ENCODE data around the gene SBF1.

The SBF1 gene

DNA sequence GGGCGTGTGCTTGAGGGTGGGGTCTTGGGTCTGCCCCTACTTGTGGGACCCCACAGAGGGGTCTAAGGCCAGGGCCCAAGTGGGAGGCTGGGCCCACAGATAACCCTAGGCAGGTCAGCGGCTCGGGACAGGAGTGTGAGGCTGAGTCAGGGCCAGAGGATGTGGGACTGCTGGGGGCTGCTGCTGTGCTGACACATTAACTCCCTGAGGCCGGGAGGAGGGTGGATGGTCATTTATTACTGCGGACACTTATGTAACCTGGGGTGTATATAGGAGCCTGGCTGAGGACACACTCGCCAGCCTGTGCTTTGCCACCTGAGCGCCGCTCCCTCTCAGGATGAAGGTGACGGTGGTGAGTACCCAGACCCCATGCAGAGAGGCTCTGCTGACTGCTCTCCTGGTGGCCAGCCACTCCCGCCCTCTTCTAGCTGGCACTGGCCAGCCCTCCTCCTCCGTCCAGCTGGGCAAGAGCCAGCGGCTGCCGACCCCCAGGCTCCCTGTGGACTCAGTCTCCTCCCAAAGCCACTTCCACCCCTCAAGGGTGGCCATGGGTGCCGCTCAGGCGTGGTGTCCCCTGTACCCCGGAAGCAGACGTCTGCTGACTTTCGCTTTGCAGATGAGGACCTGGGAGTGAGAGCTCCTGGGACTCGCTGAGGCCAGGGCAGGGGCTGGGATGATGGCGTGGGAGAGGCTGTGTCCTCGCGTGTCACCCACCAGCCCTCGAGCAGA lies 11.9 kb upstream of the SBF1 start, which contains the start of gene MIOX:
Gene MIOX (plus strand): TSS at position 299 of the 729 bp plus-strand sequence. CDS start 39 bp downstream, at position 338.
- no peak for DNase-seq (ENCODE audit: low read depth in 2 of 2)

DNA sequence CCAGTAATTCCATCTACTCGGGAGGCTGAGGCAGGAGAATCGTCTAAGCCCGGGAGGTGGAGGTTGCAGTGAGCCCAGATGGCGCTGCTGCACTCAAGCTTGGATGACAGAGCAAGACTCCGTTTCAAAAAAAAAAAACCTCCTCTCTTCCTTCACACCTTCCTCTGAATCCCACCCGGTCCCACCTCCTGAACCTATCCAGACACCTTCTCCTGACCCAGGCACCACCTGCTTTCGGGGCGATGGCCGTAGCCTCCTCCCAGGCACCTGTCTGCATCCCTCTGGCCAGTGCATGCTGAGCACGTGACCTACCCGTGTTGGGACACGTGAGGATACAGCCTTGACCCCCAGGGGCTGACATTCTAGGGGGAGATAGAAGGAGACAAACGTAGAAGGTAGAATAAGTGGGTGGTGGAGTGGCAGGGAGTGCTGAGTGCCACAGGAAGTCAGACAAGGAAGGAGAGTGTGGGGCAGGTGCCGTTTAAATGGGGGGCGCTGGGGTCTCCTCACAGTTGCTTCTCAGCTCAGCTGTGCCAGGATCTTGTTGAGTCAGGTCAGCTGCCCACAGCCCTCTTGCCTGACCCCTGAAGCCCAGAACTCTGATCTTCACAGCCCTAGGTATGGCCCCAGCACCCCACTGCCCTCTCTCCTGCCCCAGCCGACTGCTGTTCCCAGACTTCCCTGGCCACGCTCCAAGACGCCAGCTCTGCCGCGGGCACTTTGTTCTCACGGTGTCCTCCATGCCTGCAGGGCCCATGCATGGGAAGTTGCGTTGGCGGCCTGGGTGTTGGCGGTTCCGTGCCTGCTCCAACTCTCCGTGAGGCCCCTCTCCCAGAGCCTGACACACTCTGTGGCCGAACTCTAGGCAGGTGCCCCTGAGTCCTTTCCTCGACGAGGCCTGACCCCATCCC lies 10.6 kb upstream of the SBF1 start:
- DNase-seq (ENCODE audit: low read depth in 2 of 2) = no peak

DNA sequence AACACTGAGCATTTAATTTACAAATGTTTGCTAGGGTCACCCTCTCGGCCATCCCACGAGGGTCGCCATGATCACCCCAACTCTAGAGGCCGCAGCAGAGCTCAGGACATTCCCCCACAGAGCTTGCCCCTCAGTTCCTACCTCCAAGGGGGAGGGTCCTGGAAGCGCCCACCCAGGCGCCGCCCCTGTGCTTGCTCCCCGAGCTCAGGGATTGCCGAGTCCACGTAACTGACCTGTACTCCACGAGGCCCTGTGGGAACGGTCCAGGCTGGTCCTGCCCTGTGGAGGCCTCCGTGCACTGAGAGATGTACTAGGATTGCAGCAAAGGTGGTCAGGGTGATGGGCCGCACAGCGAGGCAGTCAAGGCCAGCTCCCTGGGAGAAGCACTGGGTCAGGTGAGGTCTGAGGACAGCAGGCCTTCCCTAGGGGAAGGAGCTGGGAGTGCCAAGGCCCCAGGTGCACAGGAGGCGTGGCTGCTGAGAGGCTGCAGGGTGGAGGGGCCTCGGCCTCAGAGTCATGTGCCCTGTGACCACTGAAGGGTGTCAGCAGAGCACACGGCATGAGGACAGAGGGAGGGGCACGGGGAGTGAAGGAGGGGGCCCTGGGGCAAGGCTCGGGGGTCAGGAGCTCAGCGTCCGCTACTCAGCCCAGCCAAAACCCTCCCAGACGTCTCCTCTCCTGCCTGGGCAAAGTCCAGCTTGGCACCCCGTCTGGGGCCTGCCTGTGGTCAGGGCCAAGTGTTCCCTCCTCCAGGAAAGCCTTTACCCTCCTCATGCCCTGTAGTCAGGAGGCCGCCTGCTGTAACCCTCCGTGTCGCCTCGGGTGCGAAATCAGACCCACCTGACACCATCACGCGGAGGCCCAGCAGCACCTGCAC lies 9.4 kb upstream of the SBF1 start:
- DNase-seq (ENCODE audit: low read depth in 2 of 2) = no peak

DNA sequence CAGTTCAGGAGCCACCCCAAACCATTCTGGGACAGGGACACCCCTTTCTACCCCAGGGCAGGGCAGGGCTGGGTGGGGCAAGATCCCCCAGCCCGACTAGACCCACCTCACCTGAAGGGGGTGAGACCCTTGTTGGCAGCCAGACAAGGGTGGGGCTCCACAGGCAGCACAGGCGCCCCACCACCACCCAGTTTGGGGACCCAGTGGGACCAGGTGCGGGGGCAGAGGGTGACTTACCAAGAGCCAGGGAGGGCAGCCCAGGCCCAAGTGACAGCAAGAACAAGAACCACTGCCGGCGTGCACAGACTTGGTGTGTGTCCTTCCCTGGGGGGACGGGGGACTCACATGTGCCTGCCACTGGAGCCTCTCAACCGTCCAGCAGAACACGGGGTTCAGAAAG lies 8.7 kb upstream of the SBF1 start:
- no peak for DNase-seq (ENCODE audit: low read depth in 2 of 2)

DNA sequence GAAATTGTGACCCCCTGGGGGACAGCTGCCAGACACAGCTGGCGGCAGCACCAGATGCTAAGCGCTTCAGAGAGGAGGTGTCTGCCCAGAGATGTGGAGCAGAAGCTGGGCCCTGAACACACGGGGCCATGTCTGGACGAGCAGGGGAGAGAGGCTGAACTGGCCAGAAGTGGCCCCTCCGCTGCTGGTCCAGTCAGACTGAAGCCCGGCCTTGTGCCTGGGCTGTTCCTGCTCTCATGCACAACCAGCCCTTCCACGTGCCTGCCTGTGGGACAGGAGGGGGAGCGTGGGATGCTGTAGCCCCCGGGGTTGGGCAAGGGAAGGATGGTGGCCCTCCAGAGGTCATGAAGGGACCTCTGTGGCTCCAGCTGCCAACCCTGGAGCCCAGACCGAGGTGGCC lies 8.3 kb upstream of the SBF1 start:
- no peak for DNase-seq (ENCODE audit: low read depth in 2 of 2)

DNA sequence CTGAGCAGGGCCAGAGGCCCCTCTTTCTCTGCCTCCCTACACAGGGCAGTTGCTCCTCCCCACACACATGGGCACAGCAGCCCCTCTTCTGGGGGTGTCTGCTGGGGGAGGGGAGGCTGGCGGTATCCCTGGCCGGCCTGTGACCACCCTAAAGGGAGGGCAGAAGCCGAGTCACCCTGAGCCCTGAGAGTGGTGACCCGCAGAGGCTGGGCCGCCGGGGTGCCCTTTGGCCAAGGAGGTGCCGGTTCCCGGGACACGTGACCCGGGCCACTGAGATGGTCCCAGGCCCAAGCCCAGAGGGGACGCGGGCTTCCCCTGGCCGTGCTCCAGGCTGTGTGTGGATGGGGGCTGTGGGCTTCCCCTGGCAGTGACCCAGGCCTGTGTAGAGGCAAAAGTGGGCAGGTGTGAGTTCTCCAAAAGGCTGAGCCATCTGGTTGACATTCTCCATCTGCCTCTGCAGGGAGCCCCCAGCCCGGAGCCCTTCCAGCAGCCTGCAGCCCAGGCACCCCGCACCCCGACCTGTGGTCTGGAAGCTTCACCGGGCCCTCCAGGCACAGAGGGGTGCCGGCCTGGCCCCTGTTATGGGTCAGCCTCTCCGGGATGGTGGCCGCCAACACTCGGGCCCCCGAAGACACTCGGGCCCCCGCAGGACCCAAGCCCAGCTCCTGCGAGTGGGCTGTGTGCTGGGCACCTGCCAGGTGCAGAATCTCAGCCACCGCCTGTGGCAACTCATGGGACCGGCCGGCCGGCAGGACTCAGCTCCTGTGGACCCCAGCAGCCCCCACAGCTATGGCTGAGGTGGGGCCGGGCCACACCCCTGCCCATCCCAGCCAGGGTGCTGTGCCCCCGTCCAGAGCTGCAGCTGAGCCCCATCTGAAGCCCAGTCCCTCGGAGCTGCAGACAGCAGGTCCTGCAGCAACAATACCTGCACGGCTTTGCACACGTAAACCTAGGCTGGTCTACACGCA lies 7.6 kb upstream of the SBF1 start:
- no peak for DNase-seq (ENCODE audit: low read depth in 2 of 2)

DNA sequence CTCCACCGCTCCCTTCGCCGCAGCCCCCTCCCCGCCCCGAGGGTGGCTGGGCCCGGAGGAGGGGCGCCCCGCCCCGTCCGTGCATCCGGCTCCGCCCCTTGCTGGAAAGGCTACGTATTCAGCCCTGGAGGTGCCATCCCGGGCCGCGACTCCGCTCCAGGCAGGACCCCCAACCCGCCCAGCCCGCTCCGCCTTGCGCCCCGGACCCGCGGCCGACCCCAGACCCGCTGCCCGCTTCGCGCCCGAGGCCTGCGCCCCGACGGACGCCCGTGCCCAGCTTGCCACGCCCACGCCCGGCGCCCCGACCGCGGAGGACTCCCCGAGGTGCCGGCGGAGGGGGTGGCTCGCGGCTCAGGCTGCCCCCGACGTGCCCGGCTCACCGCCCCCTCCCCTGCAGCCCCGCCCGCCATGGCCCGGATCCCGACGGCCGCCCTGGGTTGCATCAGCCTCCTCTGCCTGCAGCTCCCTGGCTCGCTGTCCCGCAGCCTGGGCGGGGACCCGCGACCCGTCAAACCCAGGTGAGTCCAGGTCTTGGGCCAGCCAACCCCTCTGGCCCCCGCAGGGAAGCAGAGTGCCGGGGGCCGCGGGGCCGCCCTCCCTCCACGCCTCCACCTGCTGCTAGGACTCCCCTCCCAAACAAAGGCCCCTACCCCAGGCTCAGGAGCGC lies 6.7 kb upstream of the SBF1 start, which contains the start of gene ADM2:
Gene ADM2 (plus strand): TSS at position 104 of the 667 bp plus-strand sequence. CDS start 305 bp downstream, at position 409.
- DNase-seq (ENCODE audit: low read depth in 2 of 2) = peak in 1 of 2 donors; percentile 53

DNA sequence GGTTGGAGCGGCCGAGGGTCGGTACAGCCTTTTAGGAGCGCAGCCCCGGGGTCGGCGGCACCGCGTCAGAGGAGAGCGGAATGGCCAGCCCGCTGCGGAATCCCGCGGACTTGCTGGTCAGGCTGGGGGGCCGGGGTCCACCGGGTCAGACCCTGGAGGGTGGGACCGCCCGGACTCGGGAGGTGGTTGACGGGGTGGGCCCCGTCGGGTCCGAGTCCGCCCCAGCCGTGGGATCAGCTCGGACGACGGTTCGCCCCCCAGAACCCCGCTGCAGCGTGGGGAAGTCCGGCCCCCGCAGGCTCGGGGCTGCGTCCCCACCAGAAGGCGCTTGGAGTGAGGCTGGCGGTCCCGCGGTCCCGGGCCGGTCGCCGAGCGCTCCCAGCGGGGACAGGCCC lies 6.2 kb upstream of the SBF1 start:
- no peak for DNase-seq (ENCODE audit: low read depth in 2 of 2)

DNA sequence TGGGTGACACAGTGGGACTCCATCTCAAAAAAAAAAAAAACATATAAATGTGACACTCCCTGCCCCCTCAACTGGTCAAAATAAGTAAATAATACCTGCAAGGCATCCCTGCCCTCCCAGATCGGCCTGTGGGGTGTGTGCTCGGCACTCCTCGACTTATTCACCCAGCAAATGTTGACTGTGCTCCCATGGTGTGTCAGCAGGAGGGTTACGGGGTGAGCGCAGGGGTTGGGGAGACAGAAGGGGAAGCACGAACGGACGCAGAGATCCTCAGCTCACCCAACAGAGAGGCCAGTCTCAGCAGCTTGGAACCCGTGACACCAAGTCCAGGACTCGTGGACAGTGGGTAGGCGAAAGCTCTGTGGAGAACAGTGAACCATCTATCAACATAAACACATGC lies 4.9 kb upstream of the SBF1 start:
- DNase-seq (ENCODE audit: low read depth in 2 of 2) = no peak

DNA sequence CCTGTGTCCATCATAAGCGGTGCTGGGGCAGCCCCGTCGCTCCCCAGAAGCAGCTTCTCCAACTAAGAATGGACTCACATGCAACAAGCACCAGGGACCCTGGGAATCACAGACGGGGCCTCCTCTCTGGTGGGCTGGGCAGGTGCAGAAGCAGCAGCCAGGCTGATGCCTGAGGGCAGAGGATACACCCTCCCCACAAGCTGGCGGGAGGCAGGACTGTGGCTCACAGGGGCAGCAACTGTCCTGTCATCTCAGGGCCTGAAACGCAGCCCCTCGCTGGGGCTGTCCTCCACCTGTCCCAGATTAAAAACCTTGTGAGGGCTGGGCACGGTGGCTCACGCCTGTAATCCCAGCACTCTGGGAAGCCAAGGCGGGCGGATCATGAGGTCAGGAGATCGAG lies 3.1 kb upstream of the SBF1 start:
- DNase-seq (ENCODE audit: low read depth in 2 of 2) = no peak

DNA sequence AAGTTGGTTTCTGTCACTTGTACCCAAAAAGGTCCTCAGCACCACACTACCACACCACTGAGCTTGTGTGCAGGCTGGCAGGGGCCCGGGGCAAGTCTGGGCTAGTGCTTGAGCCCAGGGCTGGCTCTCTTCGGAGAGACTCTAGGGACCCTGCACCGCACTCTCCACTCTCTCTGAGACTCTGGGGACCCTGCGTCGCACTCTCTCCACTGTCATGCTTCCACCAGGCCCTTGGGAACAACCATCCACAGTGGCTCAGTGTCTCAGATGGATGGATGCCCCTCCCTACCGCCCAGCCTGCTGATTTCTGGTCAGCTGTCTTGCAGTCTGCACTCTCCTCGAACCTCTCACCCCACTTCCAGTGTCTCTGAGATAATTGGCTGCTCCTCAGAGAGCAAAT lies 2.0 kb upstream of the SBF1 start:
- DNase-seq (ENCODE audit: low read depth in 2 of 2) = no peak

DNA sequence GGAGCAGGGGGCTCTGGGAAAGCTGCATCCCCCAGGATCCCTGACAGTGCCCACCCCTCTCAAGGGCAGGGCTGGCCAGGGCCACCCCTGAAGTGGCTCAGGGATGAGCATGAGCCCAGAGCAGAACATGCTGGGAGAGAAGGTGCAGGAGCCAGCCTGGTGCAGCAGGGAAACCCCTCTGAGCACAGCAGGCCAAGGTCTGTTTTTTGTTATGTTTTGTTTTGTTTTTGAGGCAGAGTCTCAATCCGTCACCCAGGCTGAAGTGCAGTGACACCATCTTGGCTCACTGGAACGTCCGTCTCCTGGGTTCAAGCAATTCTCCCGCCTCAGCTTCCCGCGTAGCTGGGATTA lies 792 bp upstream of the SBF1 start:
- no peak for DNase-seq (ENCODE audit: low read depth in 2 of 2)

DNA sequence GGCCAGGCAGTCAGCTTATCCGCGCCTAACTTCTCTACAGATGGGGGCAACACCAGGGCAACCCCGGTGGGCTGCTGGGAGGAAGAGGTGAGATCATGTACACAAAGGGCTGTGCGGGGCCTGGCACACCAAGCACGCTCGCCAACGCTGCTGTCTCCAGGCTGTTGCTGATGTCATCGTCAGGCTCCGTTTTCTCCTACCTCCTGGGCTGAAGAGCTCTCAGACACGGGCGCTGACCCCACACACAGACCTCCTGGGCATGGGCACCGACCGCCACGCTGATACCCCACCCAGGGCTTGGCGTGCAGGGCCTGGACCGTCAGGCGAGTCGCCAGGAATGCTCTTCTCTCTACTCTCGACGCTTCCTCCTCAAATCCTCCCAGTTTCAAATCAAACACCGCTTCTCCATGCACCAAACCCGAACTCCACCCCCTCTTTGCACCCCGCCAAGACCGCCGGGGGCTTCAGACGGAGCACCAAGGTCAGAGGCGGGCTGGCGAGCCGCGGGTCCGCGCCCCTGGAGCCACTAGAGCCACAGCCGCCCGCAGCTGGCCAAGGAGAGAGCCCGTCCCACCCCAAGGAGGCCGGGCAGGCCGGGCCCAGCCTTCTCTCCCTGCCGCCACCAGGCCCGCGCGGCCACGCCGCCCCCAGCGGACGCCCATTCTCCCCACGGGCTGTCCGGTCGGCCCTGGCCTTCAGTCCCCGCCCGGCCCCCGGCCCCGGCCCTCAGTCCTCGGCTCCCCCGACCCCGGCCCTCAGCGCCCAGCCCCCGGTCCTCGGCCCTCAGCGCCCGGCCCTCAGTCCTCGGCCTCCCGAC lies 772 bp downstream of the SBF1 start:
- no peak for DNase-seq (ENCODE audit: low read depth in 2 of 2)

DNA sequence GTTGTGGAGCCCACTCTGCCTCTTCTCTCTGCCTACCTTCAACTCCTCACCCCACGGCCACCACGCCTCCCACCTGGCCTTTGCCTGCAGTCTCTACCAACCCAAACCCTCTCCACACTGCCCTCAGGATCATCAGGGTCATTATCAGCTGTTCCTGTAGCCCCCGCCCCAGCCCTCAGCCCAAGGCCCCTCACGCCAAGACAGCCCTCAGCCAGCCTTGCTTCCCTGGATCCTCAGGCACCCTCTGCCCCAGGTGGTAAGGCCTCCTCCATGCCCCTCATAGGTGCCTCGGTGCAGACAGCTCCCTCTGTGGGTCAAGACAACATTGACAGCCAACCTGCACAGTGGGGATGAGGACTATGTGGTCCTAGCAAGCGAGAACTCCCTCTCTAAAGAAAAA lies 1.7 kb downstream of the SBF1 start:
- no peak for DNase-seq (ENCODE audit: low read depth in 2 of 2)

DNA sequence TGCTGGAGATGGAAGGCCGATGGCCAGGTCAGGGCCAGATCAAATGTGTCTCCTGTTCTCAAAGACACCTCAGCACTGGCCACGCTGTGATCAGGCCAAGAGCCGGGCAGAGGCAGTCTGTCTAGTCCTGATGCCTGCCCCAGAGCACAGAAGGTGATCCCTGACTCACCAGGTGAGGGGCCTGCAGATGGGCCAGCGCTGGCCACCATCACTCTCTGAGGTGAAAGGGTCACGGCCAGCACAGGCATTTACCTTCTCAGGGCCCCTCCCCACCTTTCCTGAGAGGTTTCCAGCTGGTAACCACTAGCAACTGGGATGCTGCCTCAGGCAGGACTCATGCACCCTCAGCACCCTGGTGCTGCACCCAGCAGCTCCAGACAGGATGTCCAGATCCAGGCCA lies 2.9 kb downstream of the SBF1 start:
- DNase-seq (ENCODE audit: low read depth in 2 of 2) = no peak

DNA sequence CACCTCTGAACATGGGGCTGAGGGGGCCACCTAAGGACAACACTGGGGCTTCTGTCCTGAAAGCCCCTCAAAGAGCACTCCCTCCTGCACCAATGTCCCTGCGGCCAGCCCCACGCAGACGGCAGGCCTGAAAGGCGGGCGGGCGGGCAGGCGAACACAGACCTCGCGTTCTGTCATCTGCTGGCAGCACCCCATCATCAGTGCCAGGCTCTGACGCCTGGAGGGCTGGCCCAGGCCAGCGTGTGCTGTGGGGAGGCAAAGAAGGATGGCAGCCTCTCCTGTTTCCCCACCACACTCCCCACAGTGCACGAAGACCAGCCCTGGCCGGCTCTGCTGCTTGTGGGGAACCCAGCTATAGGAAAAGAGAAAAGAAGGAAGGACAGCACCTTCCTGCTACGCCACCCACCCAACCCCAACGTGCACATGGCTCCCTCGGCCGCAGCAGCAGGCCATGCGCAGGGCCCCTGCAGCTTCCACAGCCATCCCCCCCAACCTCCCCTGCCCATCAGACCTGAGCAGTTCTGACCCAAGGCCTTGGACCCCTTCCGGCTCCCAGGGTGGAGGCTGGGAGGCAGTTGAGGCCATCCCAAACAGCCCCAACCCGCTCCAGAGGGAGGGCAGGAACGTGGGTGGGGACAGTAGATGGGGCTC lies 3.5 kb downstream of the SBF1 start:
- DNase-seq (ENCODE audit: low read depth in 2 of 2) = no peak

DNA sequence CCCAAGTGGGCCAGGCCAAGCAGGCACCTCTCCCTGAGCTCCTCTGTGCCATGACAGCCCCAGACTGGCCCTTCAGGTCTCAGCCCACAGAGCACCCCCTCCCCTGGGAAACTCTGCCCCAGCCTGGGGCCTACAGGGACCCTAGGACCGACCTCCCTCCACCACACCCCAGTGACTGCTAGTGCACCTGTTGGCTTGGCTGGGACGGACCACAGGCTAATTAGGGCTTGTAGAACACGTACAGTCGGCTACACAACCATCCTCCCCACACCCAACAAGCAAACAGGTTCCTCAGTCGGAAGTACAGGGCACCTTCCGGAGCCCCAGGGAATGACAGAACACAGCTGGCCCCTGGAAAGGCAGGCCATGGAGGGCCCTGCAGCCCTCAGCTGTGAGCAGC lies 4.3 kb downstream of the SBF1 start:
- DNase-seq (ENCODE audit: low read depth in 2 of 2) = no peak

DNA sequence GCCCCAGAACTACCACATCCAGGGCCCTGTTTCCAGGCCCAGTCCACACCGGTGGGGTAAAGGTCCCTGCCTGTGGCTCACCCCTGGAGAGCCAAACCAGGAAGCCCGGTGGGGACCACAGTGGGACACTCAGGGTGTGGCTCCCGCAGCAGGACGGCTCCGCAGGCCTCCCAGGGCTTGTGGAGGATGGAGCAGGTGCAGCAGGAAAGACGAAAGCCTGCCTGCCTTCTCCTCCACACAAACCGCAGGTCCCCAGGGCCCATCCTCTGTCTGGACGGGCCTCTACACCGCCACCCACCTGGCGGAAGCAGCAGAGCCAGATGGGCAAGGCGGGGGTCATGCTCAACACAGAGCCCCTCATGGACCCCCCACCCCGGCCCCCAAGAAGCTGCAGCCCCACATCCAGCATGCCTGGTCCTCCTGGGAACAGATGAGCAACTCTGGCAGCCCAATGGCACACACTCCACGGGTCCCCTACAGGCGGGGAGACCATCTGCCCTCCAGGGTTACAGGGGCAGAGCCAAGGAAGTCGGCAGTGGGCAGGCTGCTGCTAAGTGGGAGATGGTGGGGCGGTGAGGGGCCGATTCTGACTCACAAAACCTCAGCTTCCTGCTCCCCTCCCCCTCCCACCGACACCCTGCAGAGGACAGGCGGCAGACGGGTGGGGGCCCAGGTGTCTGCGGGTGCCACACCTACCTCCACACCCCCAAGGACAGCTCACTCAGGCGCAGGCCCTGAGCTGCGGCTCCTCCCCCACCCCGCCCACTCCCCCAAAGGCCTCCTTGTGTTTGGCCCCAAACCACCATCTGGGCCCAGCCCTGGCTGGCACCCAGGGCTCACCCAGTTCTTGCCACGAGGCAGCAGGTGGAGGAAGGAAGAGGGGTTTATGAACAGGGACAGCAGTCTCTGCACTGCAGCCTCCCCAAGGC lies 5.2 kb downstream of the SBF1 start:
- DNase-seq (ENCODE audit: low read depth in 2 of 2) = peak; percentile 75 to 98
